ENCODE results near the gene THEM5.
A peak's percentile ranks its signal among the peaks of the same experiment; 100 is the strongest.

Gene THEM5

DNA sequence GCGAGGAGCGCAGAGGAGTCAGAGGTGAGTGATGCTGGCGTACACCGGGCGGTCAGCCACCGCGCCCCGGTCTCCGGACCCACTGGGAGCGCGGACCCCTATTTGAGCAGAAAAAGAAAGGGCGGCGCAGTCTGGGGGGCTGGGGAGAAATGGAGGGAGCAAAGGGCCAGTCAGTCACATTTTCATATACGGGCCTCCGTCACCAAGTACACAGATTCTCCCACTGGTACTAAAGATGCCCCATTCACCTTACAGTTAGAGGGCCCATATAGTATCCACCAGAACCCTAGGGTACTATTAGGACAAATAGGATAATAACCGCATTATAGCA lies 14.5 kb downstream of the THEM5 start:
- no peak for DNase-seq

DNA sequence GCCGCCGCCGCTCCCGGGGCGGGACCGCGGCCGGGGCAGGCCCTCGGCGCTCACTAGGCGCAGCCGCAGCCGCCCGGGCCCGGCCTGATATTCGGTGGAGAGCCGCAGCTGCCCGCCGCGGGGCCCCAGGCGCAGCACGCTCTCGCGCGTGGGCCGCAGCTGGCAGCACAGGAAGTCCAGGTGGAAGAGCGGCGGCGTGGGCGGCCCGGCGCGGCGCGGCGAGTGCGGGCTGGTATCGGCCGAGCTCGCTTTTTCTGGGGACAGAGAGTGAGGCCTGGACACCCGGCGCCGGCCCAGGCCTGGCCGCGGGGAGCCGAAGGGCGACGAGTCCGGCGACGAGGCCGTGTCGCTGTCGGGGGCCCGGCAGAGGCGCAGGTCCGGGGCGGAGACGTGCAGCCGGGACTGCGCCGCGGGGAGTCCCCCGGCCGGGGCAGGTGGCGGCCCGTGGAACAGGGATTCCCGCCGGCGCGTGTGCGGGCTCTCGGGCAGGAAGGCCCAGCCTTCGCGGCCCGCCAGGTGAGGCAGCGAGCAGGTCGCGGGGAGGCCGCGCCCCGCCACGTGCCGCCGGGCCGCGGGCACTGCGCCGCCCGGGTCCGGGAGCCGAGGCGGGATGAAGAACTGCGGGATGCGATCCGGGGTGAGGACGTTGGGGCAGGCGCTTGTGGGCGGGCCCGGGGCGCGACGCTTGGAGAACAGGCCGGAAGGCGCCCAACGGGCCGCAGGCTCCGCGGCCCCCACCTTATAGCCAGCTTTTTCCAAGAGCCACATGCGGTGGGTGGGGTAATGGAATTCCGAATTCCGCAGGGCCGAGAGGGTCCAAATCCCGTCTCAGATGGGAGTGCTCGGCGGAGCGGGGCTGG lies 15.1 kb downstream of the THEM5 start:
- DNase-seq = peak; percentile 78

DNA sequence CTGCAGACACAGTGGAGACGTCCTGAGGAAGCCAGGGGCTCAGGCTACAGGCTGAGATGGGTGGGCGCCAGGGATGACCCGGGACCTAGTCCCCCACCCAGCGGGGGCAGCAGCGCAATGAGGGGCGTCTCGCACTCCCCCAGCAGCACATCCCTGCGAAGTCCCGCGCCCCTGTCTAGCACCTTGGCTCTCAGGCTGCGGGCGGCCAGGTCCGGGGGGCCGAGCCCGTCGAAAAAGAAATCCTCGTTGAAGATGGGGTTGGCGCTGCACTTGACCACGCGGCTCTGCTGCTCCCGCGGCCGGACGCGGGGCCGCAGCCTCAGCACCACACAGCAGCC lies 15.7 kb downstream of the THEM5 start:
- DNase-seq = peak; percentile 71

DNA sequence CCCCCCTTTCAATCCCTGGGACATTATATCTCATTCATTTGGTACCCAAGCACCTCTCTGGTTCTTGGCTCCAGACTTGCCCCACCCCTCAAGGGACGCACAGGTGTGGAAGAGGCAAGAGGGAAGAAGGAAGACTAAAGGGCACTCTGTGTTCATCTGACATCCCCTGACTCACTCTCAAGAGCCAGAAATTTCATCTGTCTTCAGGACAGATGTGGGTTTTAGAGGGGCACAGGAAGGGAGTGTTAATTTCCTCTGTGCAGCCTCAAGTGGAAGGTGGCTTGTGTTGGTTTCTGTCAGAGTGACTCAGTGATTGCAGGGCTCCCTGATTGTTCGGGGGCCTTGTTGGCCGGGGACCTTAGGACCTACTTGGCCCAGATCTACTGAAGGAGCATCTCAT lies 16.3 kb downstream of the THEM5 start:
- peak; percentile 72 for DNase-seq

DNA sequence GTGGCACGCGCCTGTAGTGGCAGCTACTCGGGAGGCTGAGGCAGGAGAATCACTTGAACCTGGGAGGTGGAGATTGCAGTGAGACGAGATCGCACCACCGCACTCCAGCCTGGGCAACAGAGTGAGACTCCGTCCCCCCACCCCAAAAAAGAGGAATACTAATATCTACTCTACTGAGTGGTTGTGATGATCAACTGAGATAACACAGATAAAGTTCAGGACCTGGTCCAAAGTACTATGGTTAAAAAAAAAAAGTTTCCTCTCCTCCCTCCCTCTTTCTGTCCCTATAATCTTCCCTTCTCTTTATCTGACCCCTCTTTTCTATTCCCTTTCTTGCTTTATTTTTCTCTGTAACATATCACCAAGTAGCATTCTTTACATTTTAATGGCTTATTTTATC lies 17.9 kb downstream of the THEM5 start:
- DNase-seq = no peak

DNA sequence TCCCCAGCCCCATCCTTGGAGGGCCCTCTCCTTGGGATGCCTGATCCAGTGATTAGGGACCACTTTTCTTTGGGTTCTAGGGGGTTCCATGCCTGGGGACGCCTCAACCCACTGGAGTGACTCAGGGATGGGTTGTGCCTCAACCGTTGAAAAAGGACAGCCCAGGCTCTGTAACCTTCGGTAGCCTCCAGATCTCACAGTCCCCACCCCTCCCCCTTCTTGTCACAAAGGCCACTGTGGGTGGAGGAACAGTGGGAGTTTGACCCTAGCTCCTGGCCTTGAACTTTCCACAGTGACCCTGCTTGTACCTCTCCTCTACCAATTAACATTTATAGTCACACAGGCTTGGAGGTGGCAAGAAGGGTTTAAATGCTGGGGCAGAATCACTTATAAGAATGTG lies 19.3 kb downstream of the THEM5 start:
- DNase-seq = no peak

DNA sequence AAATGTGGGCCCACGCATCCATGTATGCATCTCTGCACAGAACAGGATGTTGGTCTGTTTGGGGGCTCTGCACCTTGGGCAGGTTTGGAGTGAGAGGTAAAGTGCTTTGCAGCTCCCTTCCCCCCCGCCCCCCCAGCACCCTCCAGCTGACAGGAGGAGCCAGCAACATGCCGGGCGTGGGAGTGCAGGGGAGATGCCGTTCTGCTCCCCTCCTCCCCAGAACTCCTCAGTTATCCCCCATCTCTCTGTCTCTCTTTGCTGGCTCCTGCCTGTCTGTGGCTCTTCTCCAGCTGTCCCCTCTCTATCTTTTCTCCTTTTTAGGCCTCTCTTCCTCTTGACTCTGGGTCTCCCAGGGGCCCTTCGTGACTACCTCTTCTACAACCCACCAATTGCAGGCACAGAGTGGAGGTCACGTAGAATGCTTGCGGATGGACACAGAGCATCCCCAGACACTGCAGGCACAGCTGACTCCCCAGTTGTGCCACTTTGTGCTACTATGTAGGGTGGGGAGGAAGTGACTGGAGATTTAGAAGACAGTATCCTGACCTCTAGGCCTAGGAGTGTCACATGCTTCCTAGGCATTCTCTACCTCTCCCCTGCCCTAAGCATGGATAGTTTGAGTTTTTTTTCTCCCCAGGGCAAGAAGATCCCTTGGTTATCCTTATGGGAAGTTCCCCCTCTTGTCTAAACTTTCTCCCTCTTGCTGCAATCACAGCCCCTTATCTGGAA lies 20.2 kb downstream of the THEM5 start:
- DNase-seq = no peak

DNA sequence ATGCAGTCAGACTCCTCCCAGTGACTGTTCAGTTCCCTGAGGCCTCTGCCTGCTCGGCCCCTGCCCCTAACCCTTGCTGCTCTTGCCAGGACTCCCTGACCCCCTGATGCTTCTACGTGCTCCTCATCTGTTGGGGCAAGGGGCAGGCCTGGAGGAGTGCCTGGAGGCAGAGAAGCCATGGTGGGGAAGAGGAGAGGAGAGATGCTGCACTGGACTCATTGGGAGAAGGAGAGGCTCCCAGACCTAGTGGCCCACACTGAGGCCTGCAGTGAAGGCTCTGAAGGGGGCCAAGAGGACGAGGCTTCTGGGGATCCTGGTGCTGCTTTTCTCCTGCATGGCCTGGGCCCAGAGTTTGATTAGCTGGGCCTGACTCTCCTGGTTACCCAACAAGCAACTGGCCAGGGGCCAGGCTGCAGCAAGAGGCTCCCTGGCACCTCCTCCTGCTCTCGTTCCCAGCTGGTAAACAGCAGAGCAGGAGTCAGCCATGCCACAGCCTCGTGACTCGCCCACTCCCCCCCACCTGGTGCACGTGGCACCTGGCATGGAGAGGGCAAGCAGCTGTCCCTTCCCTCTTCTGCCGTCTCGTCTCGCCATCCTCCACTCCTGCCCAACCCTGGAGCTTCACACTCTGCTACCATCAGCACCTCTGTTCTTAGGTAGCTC lies 21.1 kb downstream of the THEM5 start:
- no peak for DNase-seq

DNA sequence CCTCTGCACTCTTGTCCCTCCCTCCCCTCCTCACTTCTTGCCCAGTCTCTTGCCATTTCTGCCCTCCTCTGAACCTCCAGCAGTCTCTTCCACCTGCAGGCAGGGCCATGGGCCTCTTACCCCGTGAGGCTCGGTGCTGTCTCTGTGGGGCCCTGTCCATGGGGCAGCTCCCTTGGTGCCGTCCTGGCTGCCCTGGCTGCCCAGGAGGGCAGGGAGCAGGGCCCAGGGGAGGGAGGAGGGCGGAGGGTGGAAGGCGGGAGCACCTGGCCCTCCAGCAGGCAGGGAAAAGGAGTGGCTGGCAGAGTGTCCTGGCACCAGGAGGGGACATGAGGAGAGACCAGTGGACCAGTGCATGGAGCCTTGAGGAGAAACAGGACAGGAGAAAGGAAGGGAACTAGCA lies 21.9 kb downstream of the THEM5 start, which contains the start of gene RORC:
RORC (minus strand) TSS at position 198 of the 400 bp plus-strand sequence; CDS start at position 160, 38 bp downstream.
- DNase-seq = no peak

DNA sequence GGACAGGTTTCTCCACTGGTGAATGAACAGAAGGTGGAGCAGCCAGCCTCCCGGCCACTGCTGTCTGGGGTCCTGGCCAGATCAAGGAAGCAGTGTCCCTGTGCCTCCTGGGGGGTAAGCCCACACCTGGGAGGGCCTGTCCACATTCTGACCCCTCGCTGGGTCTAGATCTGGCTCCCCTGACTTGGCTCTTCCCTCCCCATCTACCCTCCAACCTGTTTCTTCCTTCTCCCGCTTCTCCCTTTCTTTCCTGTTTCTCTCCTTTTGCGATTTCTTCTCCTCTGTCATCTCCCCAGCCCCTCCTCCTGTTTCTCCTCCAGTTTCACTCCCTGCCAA lies 22.3 kb downstream of the THEM5 start:
- DNase-seq = no peak

DNA sequence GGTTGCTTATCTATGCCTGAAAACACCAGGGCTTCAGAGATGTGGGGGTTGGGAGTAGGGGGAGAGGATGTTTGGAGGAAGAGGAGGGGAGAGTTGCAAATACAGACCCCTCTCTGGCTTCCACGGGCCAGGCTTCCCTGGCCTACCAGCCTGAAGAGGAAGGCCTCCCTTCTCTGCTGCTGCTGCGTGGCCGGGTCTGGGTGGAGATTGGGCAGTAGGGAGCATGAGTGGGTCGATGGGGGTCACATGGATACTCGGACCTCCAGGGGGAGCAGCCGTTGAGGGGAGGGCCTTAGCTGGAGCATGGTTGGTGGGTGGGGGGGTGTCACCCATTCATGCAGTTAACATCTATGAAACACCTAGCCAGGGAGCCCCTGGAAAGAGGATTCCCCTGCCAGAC lies 23.5 kb downstream of the THEM5 start:
- no peak for DNase-seq

DNA sequence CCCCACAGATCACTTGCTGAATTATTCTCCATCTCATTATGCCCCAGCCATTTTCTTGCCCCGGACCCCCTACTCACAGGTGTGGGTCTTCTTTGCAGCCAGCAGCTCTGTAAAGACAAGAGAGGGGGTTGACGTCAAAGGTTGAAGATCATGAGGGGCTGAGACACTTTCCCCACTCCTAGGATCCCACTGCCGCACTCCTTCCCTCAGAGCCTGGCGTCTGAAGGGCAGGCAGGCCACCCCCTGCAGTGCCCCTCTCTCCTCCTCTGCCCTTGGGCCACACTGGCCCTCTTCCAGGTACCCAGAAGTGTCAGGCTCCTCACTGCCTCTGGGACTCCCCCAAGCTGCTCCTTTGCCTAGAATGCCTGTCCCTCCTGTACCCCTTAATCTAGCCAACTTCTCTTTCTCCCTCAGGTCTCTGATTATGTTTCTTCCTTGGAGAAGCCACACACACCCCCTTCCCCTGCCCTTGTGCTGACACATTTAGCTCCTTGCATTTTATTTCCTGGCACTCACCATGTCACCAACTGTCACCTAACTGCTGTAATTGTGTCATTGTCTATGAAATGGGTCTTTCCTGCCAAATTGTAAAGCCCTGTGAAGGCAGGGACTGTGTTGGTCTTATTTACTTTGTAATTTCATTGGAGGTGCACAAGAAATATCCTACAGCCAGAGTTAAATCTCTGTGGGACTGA lies 24.0 kb downstream of the THEM5 start:
- DNase-seq = no peak

DNA sequence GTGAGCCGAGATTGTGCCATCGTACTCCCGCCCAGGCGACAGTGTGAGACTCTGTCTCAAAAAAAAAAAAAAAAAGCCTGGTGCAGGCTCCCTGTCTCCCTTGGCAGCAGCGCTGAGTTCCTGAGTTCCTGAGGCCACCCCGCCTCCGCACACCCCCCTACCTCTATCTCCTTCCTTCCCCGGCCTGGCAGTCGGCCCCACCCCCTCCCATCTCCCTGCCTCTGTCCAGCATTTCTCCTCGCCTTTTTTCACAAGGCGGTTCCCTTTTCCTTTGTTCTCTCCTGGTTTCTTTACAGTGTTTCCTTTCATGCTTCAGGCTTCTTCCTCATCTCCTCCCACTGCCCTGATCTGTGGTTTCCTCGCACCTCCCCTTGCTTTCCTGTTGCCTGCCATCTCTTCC lies 24.6 kb downstream of the THEM5 start:
- no peak for DNase-seq

DNA sequence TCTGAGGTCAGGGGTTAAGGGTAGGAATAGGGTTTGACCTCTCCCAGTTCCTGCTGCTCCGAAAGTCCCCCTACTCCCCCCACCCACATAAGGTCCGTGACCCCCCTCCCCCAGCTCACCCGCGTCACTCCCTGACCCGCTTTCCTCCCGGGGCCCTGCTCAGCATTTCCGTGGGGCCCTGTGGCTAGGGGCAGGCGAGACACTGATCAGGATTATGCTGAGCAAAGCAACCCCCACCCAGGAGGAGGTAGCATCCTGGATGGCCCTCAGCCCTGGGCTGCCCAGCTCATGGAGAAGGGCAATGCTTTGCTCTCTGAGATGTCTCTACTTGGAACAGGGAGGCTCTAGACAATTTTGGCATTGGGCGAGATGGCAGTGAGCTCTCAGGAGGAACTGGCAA lies 25.7 kb downstream of the THEM5 start:
- no peak for DNase-seq

DNA sequence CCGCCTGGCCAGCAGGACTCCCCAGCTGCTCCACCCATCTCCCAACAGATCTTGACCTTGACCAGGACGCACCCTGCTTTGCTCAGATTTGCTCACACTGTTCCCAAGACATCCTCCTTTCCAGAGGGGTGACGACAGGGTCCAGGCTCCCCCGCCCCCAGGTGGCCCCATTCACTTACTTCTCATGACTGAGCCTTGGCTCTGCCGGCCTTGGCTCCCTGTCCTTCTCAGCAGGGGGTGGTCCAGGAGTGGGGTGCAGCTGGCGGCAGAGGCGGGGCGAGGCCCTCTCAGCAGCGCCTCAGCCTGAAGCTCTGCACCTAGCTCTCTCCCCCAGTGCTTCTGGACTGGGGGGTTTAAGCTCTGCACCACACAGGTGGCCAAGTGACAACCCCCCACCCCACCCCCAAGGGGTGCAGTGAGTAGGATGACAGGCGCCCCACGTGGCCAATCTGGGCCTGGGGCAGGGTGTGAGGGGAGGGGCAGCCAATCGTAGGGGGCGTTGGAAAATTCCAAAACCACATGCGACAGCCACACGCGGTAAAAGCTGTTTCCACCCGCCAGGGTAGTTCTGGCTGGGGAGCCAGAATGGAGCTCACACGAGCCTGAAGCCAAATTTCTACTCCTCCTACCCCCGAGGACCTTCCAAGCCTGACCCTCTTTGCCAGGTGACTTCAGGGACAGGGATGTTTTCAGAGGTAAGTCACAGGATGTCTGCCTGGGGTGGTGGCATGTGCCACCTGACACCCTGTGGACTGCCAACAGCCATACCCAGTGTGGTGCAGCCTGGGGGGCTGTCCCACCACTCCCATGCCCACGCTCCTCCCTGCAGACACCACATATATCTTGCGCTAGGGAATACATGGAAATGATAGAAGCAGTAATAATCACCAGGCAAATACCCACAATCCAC lies 27.5 kb downstream of the THEM5 start:
- no peak for DNase-seq

DNA sequence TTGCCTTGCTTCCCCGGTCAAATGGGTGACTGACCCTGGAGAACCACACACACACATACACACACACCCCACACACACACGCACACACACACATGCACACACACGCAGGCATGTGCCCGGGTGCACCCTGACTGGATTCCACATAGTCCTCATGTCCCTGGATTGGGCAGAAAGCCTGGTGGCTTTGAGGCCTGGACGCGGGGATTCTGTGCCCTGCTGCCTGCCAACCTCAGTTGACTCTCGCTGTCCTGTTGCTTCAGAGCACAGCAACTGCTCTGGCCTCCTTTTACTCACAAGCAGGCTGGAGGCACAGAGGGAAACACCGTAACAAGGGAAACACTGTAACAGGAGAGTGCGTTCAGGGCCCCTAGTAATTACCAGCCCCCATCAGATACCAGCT lies 28.3 kb downstream of the THEM5 start:
- DNase-seq = no peak

DNA sequence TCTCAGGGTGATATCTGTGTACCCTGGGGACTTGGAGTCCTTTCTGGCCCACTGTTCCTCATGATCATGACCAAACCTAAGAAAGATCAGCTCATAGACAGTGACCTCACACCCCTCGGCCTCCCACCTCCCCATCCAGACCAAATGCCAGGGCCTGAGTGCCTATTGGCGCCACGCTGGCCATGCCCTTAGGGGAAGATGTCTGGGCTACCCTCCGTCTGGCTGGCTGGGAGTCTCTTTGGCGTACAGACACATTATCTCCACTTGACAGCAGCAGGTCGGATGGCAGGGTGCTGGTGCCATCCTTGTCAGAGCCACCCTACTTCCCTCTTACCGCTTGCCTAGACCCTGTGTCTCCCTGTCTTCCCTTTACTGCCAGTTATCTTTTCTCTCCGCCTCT lies 30.3 kb downstream of the THEM5 start:
- no peak for DNase-seq

DNA sequence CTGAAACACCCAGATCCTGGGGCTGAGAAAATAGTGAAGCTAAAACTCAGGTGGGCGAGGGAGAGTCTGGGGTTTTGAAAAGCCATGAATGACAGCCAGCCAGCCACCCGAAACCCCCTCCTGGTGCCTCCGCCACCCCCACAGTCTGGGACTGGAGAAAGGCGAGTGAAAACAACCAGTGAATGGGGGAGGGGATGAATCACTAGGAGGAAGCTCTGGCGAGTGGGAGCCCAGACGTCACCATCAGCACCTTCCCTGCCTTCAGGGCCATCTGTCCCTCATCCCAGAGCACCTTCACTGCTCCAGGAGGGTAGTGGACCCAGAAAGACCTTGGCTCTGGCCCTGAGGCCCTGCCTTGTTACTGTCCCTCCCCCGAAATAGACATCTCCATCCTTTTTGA lies 31.1 kb downstream of the THEM5 start:
- DNase-seq = no peak

DNA sequence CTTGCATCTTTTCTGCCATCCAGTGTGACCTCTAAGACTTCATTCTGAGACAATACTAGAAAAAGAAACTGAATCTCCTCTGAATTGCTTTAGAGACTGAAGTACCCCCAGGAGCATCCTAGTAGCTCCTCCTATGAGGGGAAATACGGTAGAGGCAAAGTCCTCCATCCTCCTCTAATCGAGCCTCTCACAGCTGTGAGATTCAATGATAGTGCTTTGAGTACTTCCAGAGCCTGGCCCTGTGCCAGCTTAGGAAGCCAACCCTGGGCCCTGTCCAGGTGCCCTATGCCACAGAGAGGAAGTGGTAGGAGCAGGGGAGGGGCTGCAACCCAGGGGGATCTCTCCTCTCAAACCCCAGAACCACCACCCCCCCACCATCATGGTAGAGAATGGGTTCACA lies 32.6 kb downstream of the THEM5 start:
- DNase-seq = no peak

DNA sequence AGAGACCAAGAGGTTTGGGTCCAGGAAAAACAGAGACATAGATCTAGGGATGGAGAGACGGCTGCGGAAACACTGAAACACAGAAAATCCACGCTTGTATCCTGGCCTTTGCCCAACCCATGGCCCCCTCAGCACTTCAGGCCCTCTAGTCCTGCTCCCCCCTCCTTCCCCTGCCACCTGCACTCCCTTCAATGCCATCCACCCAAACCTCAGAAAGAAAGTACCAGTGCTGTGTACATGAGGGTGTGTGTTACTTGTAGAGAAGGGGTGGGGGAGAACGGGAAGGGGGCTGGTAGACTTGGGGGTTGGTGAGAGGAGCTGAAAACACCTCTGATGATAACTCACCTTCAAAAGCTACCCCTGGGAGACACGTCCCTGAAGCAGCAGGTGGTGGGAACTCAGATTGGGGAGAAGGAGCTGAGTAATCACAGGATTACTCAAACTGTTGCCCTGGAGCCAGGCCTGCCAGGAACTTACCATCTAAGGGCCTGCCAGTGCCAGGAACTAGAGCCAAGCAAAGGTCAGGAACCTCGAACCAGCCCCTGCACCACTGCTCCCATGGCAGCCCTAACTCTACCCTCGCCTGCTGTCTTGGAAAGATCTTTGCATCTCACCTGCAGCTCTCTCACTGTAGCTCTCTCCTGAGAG lies 33.4 kb downstream of the THEM5 start:
- no peak for DNase-seq

DNA sequence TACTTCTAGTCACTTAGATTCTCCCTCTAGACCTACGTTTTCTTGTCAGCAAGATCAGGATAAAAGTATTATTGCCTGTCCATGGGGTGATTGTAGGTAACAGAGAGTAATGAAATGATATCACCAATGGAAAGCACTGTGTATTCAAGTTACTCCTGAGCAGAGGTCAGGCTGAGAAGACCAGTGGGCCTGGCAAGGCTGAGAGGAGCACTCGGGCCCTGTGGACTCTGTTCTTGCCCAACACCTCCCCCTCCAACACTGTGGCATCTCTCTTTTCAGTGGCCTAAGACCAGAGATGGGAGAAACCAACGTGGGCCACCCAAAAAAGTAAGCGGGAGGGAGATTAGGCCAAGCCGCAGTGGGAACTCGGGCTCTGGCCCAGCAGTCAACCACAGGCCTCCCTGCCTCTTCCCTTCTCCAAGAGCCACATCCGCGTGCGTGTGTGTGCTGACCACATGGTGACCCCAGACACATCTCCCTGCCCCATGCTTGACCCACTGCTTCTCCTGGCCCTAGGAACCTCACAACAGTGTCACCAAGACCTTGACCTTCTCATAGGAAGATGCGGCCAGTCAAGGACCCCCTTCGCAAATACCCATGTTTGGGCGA lies 34.2 kb downstream of the THEM5 start:
- DNase-seq = no peak

DNA sequence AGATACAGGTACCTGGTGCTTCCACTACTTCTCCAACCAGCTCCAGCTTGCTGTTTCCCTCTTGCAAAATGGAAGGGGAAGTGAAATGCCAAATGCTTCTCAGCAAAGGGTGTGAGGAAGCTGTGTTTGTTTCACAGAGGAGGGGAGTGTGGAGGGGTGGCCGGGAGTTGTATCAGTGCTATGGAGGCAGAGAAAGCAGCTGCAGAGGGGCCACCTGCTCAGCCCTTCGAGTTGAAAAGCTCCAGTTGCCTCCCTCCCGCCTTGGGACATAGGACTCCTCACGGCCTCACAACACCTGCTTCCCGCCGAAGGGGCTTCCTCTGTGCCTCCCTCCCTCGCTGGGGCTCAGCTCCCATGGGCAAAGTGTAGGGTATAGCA lies 36.2 kb downstream of the THEM5 start:
- no peak for DNase-seq
